ENCODE results near the gene SLC6A2. TPM values are rescaled to one million over a fixed set of nuclear protein-coding genes. Genes with fewer than 3 reads are reported as not detected.

Gene SLC6A2
- total RNA-seq, 2 donors from 2014 or later = 0.16 TPM; not detected in 1

DNA sequence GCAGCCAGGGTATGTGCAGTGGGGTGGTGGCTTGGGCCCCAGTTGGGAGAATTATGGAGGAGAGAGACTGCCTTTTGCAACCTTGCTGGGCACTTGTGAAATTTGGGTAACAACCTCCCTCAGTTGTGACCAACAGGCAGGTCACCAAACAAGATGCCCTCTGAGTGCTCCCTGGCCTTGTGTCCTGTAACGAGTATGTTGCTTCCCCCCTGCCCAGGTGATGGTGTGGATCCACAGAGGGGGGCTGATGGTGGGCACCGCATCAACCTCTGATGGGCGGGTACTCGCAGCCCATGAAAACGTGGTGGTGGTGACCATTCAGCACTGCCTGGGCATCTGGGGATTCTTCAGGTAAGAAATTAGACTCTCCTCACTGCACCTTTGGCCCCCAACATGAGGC, 74.3 kb downstream of the SLC6A2 start:
- Histone ChIP-seq H3K9ac (ENCODE audit: low read depth in 2 of 2, low read length in 2 of 2) (no peak overlapping the region), H3K36me3 (no peaks in the 10 kb centered on the region)
- intact Hi-C loops (cut with DNase I) = no loop called here

DNA sequence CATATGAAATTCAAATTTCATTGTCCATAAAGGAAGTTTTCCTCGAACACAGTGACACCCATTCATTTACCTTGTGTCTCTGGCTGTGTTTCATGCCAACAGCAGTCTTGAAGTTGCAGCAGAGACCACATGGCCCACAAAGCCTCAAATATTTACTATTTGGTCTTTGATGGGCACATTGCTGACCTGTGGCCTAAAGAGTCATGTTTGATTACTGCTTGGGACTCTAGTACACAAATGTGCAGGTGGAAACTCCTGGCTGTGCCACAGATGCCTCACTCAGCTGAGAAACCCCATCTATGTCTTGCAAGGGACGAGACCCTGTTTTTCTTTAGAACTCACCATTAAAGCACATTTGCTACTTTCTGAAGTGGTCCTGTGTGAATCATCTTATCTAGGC, 76.7 kb downstream of the SLC6A2 start:
- no peaks in the 10 kb centered on the region for H3K4me1 ChIP-seq
- no peak overlapping the region for H3K9ac ChIP-seq (ENCODE audit: low read depth in 2 of 2, low read length in 2 of 2)
- no peak for DNase-seq
- no peak overlapping the region for H3K4me3 ChIP-seq
- intact Hi-C loops (cut with DNase I) = no loop called here
- H3K27me3 ChIP-seq = no peaks in the 10 kb centered on the region
- H3K27ac ChIP-seq = no peak overlapping the region
- no peaks in the 10 kb centered on the region for H3K36me3 ChIP-seq
- H3K9me3 ChIP-seq = no peaks in the 10 kb centered on the region
- TF ChIP-seq, protein P1, sequence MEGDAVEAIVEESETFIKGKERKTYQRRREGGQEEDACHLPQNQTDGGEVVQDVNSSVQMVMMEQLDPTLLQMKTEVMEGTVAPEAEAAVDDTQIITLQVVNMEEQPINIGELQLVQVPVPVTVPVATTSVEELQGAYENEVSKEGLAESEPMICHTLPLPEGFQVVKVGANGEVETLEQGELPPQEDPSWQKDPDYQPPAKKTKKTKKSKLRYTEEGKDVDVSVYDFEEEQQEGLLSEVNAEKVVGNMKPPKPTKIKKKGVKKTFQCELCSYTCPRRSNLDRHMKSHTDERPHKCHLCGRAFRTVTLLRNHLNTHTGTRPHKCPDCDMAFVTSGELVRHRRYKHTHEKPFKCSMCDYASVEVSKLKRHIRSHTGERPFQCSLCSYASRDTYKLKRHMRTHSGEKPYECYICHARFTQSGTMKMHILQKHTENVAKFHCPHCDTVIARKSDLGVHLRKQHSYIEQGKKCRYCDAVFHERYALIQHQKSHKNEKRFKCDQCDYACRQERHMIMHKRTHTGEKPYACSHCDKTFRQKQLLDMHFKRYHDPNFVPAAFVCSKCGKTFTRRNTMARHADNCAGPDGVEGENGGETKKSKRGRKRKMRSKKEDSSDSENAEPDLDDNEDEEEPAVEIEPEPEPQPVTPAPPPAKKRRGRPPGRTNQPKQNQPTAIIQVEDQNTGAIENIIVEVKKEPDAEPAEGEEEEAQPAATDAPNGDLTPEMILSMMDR (IDR thresholded peaks at IDR 0.05) = no peak

More for the DNA sequence above, 74.3 kb downstream of the SLC6A2 start:
- H3K4me1 ChIP-seq = no peaks in the 10 kb centered on the region
- H3K27ac ChIP-seq = no peak overlapping the region
- H3K27me3 ChIP-seq = no peaks in the 10 kb centered on the region
- no peak overlapping the region for H3K4me3 ChIP-seq
- no peak for DNase-seq
- no peaks in the 10 kb centered on the region for H3K9me3 ChIP-seq
- TF ChIP-seq, protein P1 (IDR thresholded peaks at IDR 0.05) = no peak

DNA sequence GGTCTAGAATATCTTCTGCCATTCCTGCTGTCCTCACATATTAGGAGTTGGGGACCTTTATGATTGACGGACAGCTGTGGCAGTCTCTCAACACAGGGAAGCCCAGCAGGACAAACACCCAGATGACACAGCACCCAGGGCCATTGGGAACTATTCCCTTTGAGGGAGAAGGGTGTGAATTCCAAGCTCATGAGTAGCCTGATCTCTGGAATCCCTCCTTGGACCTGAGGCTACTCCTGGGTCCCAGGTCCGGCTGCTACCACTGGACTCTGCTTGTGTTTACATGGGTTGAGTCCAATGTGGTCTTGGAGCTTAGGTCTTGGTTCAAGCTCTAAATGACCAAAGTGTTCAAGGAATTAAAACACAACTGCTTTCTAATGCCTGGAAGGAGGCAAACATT, 78.9 kb downstream of the SLC6A2 start:
- no peaks in the 10 kb centered on the region for H3K4me1 ChIP-seq
- no peak for DNase-seq
- H3K9me3 ChIP-seq = no peaks in the 10 kb centered on the region
- H3K4me3 ChIP-seq = no peak overlapping the region
- H3K27ac ChIP-seq = no peak overlapping the region
- H3K36me3 ChIP-seq = no peaks in the 10 kb centered on the region
- no peaks in the 10 kb centered on the region for H3K27me3 ChIP-seq
- intact Hi-C loops (cut with DNase I) = no loop called here
- H3K9ac ChIP-seq (ENCODE audit: low read depth in 2 of 2, low read length in 2 of 2) = no peak overlapping the region
- TF ChIP-seq, protein P1 (IDR thresholded peaks at IDR 0.05) = no peak

- intact Hi-C loops (cut with DNase I) = no loop called here
- Histone ChIP-seq H3K4me1 (no peaks in the 10 kb centered on the region), H3K4me3 (no peak overlapping the region), H3K9ac (ENCODE audit: low read depth in 2 of 2, low read length in 2 of 2) (no peak overlapping the region), H3K36me3 (no peaks in the 10 kb centered on the region), H3K27me3 (no peaks in the 10 kb centered on the region), H3K9me3 (no peaks in the 10 kb centered on the region), H3K27ac (no peak overlapping the region)
- DNase-seq = no peak
- TF ChIP-seq, protein P1 (IDR thresholded peaks at IDR 0.05) = no peak
Measured at GRCh38 chr16:55735120-55735781, 79.5 kb downstream of the SLC6A2 start.

GRCh38 chr16:55736671-55737070, 80.9 kb downstream of the SLC6A2 start:
- TF ChIP-seq, protein P1 (IDR thresholded peaks at IDR 0.05) = no peak
- intact Hi-C loops (cut with DNase I) = no loop called here
- H3K36me3 ChIP-seq = no peaks in the 10 kb centered on the region
- no peak overlapping the region for H3K27ac ChIP-seq
- H3K9ac ChIP-seq (ENCODE audit: low read depth in 2 of 2, low read length in 2 of 2) = no peak overlapping the region
- H3K27me3 ChIP-seq = no peaks in the 10 kb centered on the region
- H3K4me3 ChIP-seq = no peak overlapping the region
- no peaks in the 10 kb centered on the region for H3K9me3 ChIP-seq
- no peak for DNase-seq
- H3K4me1 ChIP-seq = no peaks in the 10 kb centered on the region

Data from colonic mucosa (tissue), 4 donors.